HCEC 1CT (cell line): ENCODE results near the gene PRKD2.

Source experiments
- DNase-seq: peaks from one replicate; pipeline ENCODE4 v3.0.0-alpha.2; 2017

The PRKD2 gene

DNA sequence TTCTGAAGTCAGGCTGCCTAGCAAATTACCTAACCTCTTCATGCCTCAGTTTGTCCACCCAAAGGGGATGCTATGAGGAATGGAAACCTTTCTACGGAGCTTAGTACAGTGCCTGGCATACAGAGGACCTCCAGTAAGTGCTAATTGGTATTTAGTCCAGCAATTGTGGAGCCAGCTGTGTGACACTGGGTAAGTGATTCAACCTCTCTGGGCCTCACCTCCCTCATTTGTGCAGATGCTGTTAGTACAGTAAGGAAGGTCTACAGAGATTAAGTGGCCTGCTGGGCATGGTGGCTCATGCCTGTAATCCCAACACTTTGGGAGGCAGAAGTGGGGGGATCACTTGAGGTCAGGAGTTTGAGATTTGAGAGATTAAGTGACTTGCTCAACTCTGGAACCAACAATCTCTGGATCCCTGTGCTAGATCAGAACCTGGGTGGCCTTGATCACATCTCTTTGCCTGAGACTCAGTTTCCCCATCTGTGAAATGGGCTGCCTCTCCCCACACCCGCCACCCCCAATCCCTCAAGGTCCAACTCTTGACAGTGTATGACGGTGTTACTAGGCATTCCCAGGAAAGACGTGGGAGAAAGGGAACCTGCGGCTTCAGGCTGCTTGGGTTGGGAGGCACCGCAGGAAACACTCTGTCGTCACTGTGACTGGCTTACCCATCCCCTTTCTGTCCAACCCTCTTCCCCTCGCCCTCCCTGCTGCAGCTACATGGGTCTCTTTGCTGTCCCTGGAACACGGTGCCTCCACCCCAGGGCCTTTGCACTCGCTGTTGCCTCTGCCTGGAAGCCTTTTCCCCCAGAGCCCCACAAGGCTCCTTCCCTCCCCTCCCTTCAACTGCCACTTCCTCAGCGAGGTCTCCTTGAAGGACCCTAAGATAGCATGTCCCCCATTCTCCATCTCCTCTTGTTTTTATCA is 18.3 kb downstream of the PRKD2 start:
- no peak for DNase-seq

- DNase-seq: no peak
Observed at GRCh38 chr19:46697204-46697960, 19.5 kb downstream of the PRKD2 start.

DNA sequence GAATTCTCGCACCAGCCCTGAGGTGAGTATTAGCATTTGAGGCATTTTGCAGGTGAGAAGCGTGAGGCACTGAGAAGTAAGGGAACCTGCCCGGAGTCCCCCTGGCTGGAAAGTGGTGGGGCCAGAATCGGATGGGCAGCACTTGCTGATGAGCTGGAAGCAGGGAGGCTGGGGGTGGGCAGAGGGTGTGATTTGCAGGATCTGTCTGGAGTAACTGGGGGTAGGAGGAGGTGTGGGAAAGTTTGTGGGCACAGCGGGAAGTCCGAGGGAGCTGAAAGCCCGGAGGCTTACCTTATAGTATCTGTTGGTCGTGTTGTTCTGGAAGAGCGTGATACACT is 20.1 kb downstream of the PRKD2 start:
- no peak for DNase-seq

DNA sequence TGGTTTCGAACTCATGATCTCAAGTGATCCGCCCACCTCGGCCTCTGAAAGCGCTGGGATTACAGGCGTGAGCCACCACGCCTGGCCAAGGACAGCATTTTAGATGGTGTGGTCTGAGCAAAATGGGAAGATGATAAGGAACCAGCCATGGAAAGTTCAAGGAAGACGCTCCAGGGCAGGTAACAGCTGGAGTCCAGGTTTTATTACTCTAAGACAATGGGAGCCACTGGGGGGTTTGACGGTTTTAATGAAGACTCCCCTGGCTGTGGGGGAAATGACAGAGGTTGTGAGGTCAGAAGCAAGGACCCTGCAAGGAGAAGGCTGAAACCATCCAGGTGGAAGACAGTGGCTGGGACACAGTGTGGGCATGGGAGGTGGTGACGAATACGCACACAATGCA is 20.9 kb downstream of the PRKD2 start:
- no peak for DNase-seq

DNA sequence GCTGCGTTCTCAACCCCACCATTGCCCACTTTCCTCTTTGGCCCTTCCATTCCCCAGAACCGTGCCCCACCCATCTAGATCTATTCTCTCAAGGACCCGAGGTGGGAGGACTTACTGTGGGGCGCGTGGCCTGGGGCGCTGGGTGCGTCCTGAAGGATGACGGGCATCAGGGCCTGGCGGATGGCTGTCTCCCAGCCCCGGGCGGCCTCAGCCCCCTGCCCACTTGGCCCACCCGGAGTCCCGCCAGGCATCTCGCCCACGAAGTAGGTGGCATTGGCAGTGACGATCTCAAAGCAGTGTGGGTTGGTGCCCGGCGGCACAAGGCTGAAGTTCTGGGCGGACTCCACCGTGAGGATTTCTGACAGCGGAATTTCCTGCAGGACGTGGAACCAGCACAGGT is 23.2 kb downstream of the PRKD2 start:
- DNase-seq: no peak

GRCh38 chr19:46692918-46693722 is 23.8 kb downstream of the PRKD2 start:
- no peak for DNase-seq

DNA sequence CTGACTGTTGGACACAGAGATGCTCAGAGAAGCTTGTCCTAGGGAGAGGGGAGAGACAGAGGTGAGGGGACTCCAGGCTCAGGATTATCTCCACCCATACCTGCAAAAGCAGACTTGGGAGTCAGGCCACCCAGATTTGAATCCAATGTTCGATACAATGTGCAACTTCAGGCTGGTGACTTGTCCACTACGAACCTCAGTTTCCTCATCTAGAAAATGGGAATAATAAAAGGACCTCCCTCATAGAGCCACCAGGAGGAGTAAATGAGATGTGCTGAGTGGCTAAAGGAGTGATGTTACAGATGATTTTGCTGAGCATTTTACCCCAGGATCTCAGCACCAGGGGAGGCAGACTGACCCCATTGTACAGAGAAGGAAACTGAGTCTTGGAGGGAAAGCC is 25.0 kb downstream of the PRKD2 start:
- DNase-seq: no peak

DNA sequence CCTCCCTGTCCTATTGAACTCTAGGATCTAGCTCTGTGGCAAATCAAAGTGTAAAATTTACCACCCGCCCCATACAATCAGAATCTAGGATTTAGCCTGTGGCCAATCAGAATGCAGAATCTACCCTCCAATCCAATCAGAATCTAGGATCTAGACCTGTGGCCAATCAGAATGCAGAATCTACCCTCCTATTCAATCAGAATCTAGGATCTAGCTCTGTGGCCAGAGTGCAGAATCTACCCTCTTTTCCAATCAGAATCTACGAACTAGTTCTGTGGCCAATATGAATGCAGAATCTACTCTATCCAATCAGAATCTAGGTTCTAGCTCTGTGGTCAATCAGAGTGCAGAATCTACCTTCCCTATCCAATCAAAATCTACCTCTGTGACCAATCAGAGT is 25.8 kb downstream of the PRKD2 start:
- DNase-seq: no peak

DNA sequence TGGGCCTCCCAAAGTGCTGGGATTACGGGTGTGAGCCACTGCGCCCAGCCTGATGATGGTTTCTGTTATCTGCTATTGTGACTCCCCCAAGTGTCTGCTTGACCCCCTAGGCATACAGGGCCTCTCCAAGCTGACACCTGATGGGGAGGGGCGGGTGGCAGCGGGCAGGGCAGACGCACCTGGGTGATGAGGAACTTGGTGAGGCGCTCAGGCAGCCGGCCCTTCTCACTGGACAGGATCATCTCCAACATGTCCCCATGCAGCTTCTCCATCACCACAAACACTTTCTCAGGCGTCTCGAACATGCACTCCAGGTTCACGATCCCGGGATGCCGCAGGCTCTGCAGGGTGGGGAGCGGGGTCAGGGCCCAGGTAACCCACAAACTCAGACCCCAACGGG is 27.6 kb downstream of the PRKD2 start:
- no peak for DNase-seq

- DNase-seq: no peak
Observed at GRCh38 chr19:46687438-46688145, 29.3 kb downstream of the PRKD2 start.

GRCh38 chr19:46685189-46685588 is 31.7 kb downstream of the PRKD2 start:
- no peak for DNase-seq

GRCh38 chr19:46678110-46678732 is 38.7 kb downstream of the PRKD2 start:
- DNase-seq: no peak

DNA sequence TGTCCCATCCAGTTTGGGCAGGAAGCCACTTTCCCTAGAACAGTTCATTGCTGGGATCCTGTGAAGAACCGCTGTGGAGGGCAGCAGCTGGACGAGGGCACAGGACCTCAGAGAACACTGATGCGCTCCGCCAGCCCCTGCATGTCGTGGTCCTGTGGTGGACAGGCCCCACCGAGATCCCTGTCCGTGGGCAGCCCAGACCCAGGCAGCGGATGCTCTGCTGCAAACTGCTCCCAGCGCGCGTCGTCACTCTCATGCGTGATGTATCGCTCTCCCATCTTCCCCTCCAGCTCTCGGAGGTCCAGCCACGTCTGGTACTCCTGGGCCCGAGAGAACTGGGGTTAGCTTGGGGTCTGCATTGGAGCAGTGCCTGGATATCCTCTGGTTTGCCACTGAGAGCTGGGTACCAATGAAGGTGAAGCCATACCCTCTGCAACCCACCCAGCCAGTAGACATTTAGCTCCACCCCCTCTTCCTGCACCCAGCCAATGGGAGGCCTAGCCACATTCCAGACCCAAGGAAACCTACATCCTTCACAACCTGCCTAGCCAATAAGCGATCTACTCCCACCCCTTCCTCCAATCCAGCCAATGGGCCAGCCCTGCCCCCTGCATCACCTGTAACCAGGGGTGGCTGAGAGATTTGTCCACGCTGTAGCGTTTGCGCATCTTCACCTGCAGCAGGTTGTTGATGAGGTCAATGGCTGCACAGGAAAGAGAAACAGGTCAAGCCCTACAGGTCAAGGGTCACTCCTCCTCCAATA is 42.3 kb downstream of the PRKD2 start:
- DNase-seq: no peak

GRCh38 chr19:46670813-46671212 is 46.1 kb downstream of the PRKD2 start:
- DNase-seq: peak; percentile 2

GRCh38 chr19:46668662-46669061 is 48.3 kb downstream of the PRKD2 start:
- DNase-seq: no peak

- no peak for DNase-seq
Observed at GRCh38 chr19:46665072-46665471, 51.8 kb downstream of the PRKD2 start.

- peak; percentile 91 for DNase-seq
Observed at GRCh38 chr19:46661735-46662592, 55.0 kb downstream of the PRKD2 start.

- peak; percentile 100 for DNase-seq
Observed at GRCh38 chr19:46661020-46661731, 55.7 kb downstream of the PRKD2 start, which contains the start of gene DACT3. Gene DACT3, minus strand, starts transcription at chr19:46661182. Its CDS starts 118 bp downstream, at chr19:46661064.

- peak; percentile 4 for DNase-seq
Observed at GRCh38 chr19:46660551-46661019, 56.3 kb downstream of the PRKD2 start.
